Heart left ventricle (tissue), 16 donors: Measurements from ENCODE around the gene PALLD. TPM values are rescaled to one million over a fixed set of nuclear protein-coding genes. Genes with fewer than 3 reads are reported as not detected.
A peak's percentile ranks its signal among the peaks of the same experiment; 100 is the strongest.

Source experiments
- ATAC-seq, 4 donors: fragments of 200-7000 bp; cut with Tn5 transposase; one replicate each; pipeline ENCODE4 v1.9.1; 2020 to 2022; ENCODE audit warnings: moderate library complexity in 4 of 4, mild to moderate bottlenecking in 3 of 4, moderate number of reproducible peaks in 1 of 4
- DNase-seq, 5 donors: peaks; one replicate each; pipeline ENCODE4 v3.0.0-alpha.2; 2020
- H3K27ac ChIP-seq, 12 donors: fragments of 200-600 bp; sonication (generic) in 4 of 12; one replicate each; pipeline versions ENCODE4 v1.5.0 to v1.8.0; 2016 to 2022; ENCODE audit warnings: mild to moderate bottlenecking in 2 of 12
- H3K27me3 ChIP-seq, 9 donors: fragments of 200-600 bp; sonication (generic) in 2 of 9; one replicate each; pipeline versions ENCODE4 v1.5.1 to v1.8.0; 2016 to 2022; ENCODE audit warnings: mild to moderate bottlenecking in 3 of 9
- H3K36me3 ChIP-seq, 9 donors: fragments of 200-600 bp; sonication (generic) in 2 of 9; one replicate each; pipeline versions ENCODE4 v1.5.0 to v1.8.0; 2018 to 2022; ENCODE audit warnings: mild to moderate bottlenecking in 2 of 9
- H3K4me1 ChIP-seq, 12 donors: fragments of 200-600 bp; sonication (generic) in 4 of 12; one replicate each; pipeline versions ENCODE4 v1.5.0 to v1.8.0; 2016 to 2022; ENCODE audit warnings: mild to moderate bottlenecking in 3 of 12
- H3K4me3 ChIP-seq, 12 donors: fragments of 200-600 bp; sonication (generic) in 4 of 12; one replicate each; pipeline versions ENCODE4 v1.5.0 to v1.8.0; 2017 to 2022; ENCODE audit warnings: mild to moderate bottlenecking in 9 of 12, moderate library complexity in 4 of 12
- H3K9me3 ChIP-seq, 12 donors: fragments of 200-600 bp; sonication (generic) in 4 of 12; one replicate each; pipeline versions ENCODE4 v1.5.0 to v1.8.0; 2016 to 2022; ENCODE audit warnings: mild to moderate bottlenecking in 1 of 12
- POLR2A ChIP-seq, 2 donors: fragments of 450-650 bp; IDR thresholded peaks; one replicate each; pipeline ENCODE4 v1.6.1; 2017; ENCODE audit warnings: antibody characterized with exemption in 2 of 2, mild to moderate bottlenecking in 2 of 2, moderate library complexity in 2 of 2
- WGBS, 4 donors: extraction: QIAGEN DNeasy Blood & Tissue Kit in 2 of 4; methylation state at CpG; one replicate each; pipeline versions ENCODE4 v1.1.5 to v1.1.7; 2013 to 2018; 5-methylcytosine and 5-hydroxymethylcytosine counted together
- intact Hi-C, 10 donors: fragments of 100-400 bp; cut with DNase I; formaldehyde crosslinking; loops; one replicate each; pipeline versions ENCODE4 v1.11.1 to v1.14.2; 2022
- polyA plus RNA-seq, 2 donors: library from polyadenylated mRNA; stranded (reverse); fragments of 200-250 nt; gene quantifications; one replicate each; pipeline ENCODE4 v1.2.3, GENCODE V29; 2013
- total RNA-seq, 9 donors: library from RNA; depleted of rRNA in 2 of 9; stranded (reverse); fragments of >200 nt in 2 of 9; fragmentation: NEBNext Ultra II Directional in 3 of 9; extraction: Animal tissue kit (Norgen Biotek cat#: 25700) in 3 of 9; gene quantifications; one replicate each; pipeline versions ENCODE4 v1.1.0 to v1.2.4, GENCODE V29; 2016 to 2023
- TF ChIP-seq, protein P1 (sequence below), 12 donors: fragments of 200-600 bp; sonication (generic) in 4 of 12; IDR thresholded peaks; one replicate each; pipeline versions ENCODE4 v1.5.0 to v1.8.0; 2018 to 2022; ENCODE audit warnings: antibody characterized with exemption in 12 of 12, mild to moderate bottlenecking in 5 of 12
- donor health status: ischemic (EF 13 %, LVEDD 7.1; RV severe dilation, severe dysfunction).
- donor health status: healthy with polysubstance abuse.
- donor health status: DM: no; HTN: yes; CAD: no.
- donor health status: DM: no; HTN: no; CAD: no.
- donor health status: ischemic (EF 25% LVEDD 6.9; RV normal size, moderate dysfunction).
- donor health status: ischemic (EF 25% LVEDD 5.7; RV mildly dilated, moderate dysfunction).
- donor health status: healthy.
- donor health status: DM: yes; HTN: yes; CAD: no.
- donor health status: ischemic (EF 35%, LVEDD 5.7; RV mildly dilated, moderate dysfunction).
- donor health status: nonischemic (EF 11% LVEDD 7.7; RV severe dilation, severe dysfunction).
- donor health status: DM: yes; HTN: yes; CAD: no.
- donor health status: PGD.
- donor health status: ischemic (EF 29% LVEDD 5.4; RV normal size, mild dysfunction).
- donor health status: nonischemic (EF 23%, LVEDD 6.1; RV moderate dilation, normal function).

PALLD gene
- total and polyA plus RNA-seq, 11 donors, result 193 to 1,428 (median 1,015) TPM

DNA sequence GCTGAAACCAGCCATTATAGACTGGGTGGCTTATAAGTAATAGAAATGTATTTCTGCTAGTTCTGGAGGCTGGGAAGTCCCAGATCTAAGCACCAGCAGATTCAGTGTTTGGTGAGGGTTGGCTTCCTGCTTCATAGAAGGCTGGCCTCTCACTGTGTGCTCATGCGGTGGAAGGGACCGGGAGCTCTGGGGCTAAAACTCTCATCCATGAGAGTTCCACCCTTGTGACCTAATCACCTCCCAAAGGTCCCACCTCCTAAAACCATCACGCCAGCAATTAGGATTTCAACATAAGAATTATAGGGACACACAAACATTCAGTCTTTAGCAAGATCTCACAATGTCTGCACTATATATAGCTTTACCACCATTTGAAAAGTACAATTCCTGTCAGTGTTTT is 298.0 kb downstream of the PALLD start:
- intact Hi-C loops, result no loop called here
- DNase-seq, result no peak
- 74 to 93% (median 88%) methylated on average over 3 of the region's 3 CpGs for WGBS, 4 donors
- no peaks in the 10 kb centered on the region for H3K9me3 ChIP-seq
- no peaks in the 10 kb centered on the region for H3K27me3 ChIP-seq
- no peak overlapping the region for H3K4me3 ChIP-seq
- peaks cover 0 to 41% (median 19%) of the 10 kb centered on the region in 12 donors for H3K4me1 ChIP-seq
- TF ChIP-seq, protein P1, sequence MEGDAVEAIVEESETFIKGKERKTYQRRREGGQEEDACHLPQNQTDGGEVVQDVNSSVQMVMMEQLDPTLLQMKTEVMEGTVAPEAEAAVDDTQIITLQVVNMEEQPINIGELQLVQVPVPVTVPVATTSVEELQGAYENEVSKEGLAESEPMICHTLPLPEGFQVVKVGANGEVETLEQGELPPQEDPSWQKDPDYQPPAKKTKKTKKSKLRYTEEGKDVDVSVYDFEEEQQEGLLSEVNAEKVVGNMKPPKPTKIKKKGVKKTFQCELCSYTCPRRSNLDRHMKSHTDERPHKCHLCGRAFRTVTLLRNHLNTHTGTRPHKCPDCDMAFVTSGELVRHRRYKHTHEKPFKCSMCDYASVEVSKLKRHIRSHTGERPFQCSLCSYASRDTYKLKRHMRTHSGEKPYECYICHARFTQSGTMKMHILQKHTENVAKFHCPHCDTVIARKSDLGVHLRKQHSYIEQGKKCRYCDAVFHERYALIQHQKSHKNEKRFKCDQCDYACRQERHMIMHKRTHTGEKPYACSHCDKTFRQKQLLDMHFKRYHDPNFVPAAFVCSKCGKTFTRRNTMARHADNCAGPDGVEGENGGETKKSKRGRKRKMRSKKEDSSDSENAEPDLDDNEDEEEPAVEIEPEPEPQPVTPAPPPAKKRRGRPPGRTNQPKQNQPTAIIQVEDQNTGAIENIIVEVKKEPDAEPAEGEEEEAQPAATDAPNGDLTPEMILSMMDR (IDR thresholded peaks at IDR 0.05), result no peak
- TF ChIP-seq POLR2A (IDR thresholded peaks at IDR 0.05), result no peak
- no peaks in the 10 kb centered on the region for H3K36me3 ChIP-seq
- no peak for ATAC-seq
- H3K27ac ChIP-seq, result peak overlapping the region in 3 of 12 donors; percentile 6 to 61 (median 17)

DNA sequence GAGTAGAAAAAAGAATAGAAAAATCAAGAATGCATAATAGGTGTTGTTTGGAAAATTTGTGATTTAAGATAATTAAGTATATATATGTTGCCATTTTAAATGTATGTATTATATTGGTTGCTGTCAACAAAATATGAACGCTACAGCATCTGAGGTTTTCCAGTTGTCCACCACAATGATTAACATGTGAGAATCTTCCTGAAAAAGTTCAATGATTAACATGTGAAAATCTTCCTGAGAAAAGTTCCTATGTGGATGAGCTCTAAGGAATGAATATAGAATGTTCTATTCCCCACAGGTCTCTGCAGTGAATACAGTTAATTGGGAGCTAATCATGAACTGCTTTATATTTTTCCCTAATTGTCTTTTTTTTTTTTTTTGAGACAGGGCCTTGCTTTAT is 298.5 kb downstream of the PALLD start:
- no peak for TF ChIP-seq POLR2A (IDR thresholded peaks at IDR 0.05)
- TF ChIP-seq, protein P1 (IDR thresholded peaks at IDR 0.05), result no peak
- Histone ChIP-seq H3K9me3 (no peaks in the 10 kb centered on the region), H3K4me3 (no peak overlapping the region), H3K27ac (peak overlapping the region in 5 of 12 donors; percentile 33 to 73 (median 61)), H3K27me3 (no peaks in the 10 kb centered on the region), H3K4me1 (peaks cover 0 to 38% (median 17%) of the 10 kb centered on the region in 12 donors), H3K36me3 (no peaks in the 10 kb centered on the region)
- ATAC-seq (no peak), DNase-seq (no peak)
- intact Hi-C loops, result no loop called here
- WGBS, 4 donors, result 94 to 97% (median 95%) methylated on average over 1 of the region's 1 CpG

DNA sequence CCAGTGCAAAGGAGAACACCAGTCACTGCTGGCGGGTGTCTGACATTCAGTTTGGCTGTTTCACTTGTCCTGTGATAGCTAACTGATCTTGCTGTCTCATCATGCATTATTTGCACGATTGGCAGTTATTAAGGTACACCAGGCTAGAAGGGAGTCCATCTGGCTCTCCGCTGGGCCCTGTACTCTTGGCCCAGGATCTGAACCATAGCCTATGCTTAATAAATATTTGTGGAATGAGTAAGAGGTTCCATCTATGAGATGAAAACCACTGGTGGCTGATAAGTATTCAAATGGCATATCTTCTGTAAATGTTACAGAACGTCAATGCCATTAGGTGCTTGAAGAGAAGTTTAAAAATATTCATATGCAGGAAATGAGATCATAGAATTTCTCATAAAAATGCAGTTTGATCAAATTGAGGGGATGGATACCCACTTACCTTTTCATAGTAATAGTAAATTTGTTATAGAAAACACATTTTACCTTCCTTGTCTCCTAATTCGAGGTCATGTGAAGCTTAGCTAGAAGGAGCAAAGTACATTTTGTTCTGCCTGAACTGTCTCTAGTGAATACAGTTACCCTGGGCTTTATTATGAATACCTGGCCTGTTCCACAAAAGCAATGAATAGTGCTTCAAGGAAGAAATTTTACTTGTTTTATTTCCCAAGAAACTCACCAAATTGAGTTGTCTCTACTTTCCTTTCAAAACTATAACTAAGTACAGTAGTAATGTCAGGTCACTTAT is 299.7 kb downstream of the PALLD start:
- Histone ChIP-seq H3K4me3 (no peak overlapping the region), H3K4me1 (peaks cover 0 to 38% (median 15%) of the 10 kb centered on the region in 12 donors), H3K27ac (peak overlapping the region in 11 of 12 donors; percentile 13 to 73 (median 58)), H3K27me3 (no peaks in the 10 kb centered on the region), H3K36me3 (no peaks in the 10 kb centered on the region), H3K9me3 (no peaks in the 10 kb centered on the region)
- 51 to 64% (median 60%) methylated on average over 5 of the region's 5 CpGs for WGBS, 4 donors
- no peak for TF ChIP-seq POLR2A (IDR thresholded peaks at IDR 0.05)
- TF ChIP-seq, protein P1 (IDR thresholded peaks at IDR 0.05), result no peak
- peak in 1 of 5 donors; percentile 47 for DNase-seq
- intact Hi-C loops, result loop anchor here in 1 of 10 donors (2.0 kb wide), 1 partner anchor 18 kb away; no protein-coding TSS in a partner anchor
- peak; percentile 66 to 85 (median 82) for ATAC-seq

DNA sequence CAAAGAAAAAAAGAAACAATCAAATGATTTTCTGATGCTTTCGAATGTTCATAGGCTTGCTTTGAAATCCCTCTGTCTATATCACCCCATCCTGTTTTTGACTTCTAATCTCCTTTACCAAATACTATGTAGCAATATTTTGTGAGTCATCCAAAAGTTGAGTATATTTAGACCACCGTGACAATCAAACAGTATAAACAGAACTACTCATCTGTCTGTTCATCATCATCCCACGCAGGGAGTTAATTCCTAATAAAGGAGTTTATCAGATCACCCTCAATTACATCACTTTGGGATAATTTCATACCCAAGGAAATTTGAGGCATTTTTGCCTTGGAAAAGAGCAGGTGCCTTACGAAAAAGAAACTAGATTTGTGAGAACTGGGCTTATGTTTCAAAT is 300.3 kb downstream of the PALLD start:
- Histone ChIP-seq H3K9me3 (peaks cover 0 to 2% (median 0%) of the 10 kb centered on the region in 12 donors), H3K27me3 (no peaks in the 10 kb centered on the region), H3K4me3 (no peak overlapping the region), H3K27ac (peak overlapping the region in 10 of 12 donors; percentile 22 to 73 (median 58)), H3K4me1 (peaks cover 0 to 38% (median 15%) of the 10 kb centered on the region in 12 donors), H3K36me3 (no peaks in the 10 kb centered on the region)
- no peak for TF ChIP-seq POLR2A (IDR thresholded peaks at IDR 0.05)
- TF ChIP-seq, protein P1 (IDR thresholded peaks at IDR 0.05), result no peak
- no peak for DNase-seq
- 36 to 52% (median 41%) methylated on average over 4 of the region's 4 CpGs for WGBS, 4 donors
- intact Hi-C loops, result loop anchor here in 1 of 10 donors (2.0 kb wide), 1 partner anchor 18 kb away; no protein-coding TSS in a partner anchor
- peak in 3 of 4 donors; percentile 32 to 78 (median 64) for ATAC-seq
